CD8-positive, alpha-beta memory T cell (primary cell): ENCODE data around the gene ID1. TPM values are rescaled to one million over a fixed set of nuclear protein-coding genes. Genes with fewer than 3 reads are reported as not detected.

Source experiments
- CTCF ChIA-PET: fragments of 350-600 bp; sonication (Branson Sonifier 250); formaldehyde crosslinking; loops from one replicate; lab custom pipeline; 2021; ENCODE audit warnings: antibody characterized with exemption; lab: Charles Lee
- POLR2A ChIA-PET: fragments of 350-600 bp; sonication (Branson Sonifier 250); formaldehyde crosslinking; loops from one replicate; lab custom pipeline; 2021; ENCODE audit warnings: antibody characterized with exemption; lab: Charles Lee
- DNase-seq, 5 donors: peaks; one replicate each; pipeline versions ENCODE4 v3.0.0 to v3.0.0-alpha.2; 2020 to 2022; ENCODE audit warnings: mixed read lengths in 1 of 5
- H3K27ac ChIP-seq: one replicate; pipeline ENCODE4 v1.7.0; 2013; ENCODE audit warnings: low read depth, mild to moderate bottlenecking, low read length, moderate library complexity
- H3K27me3 ChIP-seq: 2 replicates; pipeline ENCODE4 v1.7.0; 2013; ENCODE audit warnings: low read length, mild to moderate bottlenecking; ENCODE audit not compliant: insufficient read depth, poor library complexity, severe bottlenecking
- H3K36me3 ChIP-seq: 2 replicates; pipeline ENCODE4 v1.7.0; 2013; ENCODE audit warnings: mild to moderate bottlenecking, low read length, moderate library complexity; ENCODE audit not compliant: insufficient read depth
- H3K4me1 ChIP-seq: 2 replicates; pipeline ENCODE4 v1.7.0; 2013; ENCODE audit warnings: mild to moderate bottlenecking, low read length, moderate library complexity; ENCODE audit not compliant: insufficient read depth
- H3K4me3 ChIP-seq: 2 replicates; pipeline ENCODE4 v1.7.0; 2013; ENCODE audit warnings: mild to moderate bottlenecking, low read length
- H3K9me3 ChIP-seq: 2 replicates; pipeline ENCODE4 v1.7.0; 2013; ENCODE audit warnings: mild to moderate bottlenecking, low read length
- H3K27ac Mint-ChIP-seq, 8 donors: one replicate each; pipeline ENCODE4 v1.8.0; 2020 to 2021; ENCODE audit warnings: mixed read lengths in 8 of 8, mild to moderate bottlenecking in 6 of 8, inconsistent platforms in 3 of 8, moderate library complexity in 3 of 8
- H3K27me3 Mint-ChIP-seq, 2 donors: one replicate each; pipeline ENCODE4 v1.8.0; 2020 to 2021; ENCODE audit warnings: mixed read lengths in 2 of 2, mild to moderate bottlenecking in 1 of 2, moderate library complexity in 1 of 2
- H3K36me3 Mint-ChIP-seq, 3 donors: one replicate each; pipeline ENCODE4 v1.8.0; 2020 to 2021; ENCODE audit warnings: mixed read lengths in 3 of 3, inconsistent platforms in 1 of 3, mild to moderate bottlenecking in 1 of 3
- H3K4me1 Mint-ChIP-seq, 3 donors: one replicate each; pipeline ENCODE4 v1.8.0; 2020 to 2021; ENCODE audit warnings: mixed read lengths in 3 of 3, inconsistent platforms in 1 of 3, mild to moderate bottlenecking in 1 of 3
- H3K4me3 Mint-ChIP-seq, 7 donors: one replicate each; pipeline ENCODE4 v1.8.0; 2020 to 2021; ENCODE audit warnings: mixed read lengths in 7 of 7, mild to moderate bottlenecking in 6 of 7, moderate library complexity in 4 of 7, inconsistent platforms in 2 of 7
- H3K9me3 Mint-ChIP-seq, 5 donors: one replicate each; pipeline ENCODE4 v1.8.0; 2020 to 2022; ENCODE audit warnings: mixed read lengths in 5 of 5, mild to moderate bottlenecking in 3 of 5, moderate library complexity in 2 of 5, inconsistent platforms in 1 of 5
- polyA plus RNA-seq: library from polyadenylated mRNA; unstranded; fragments of 300-500 nt; fragmentation: Illumina TruSeq; gene quantifications from one replicate; pipeline ENCODE4 v1.2.3, GENCODE V29; 2021
- total RNA-seq, 2 experiments: library from RNA; stranded (reverse); gene quantifications; one replicate each; pipeline ENCODE4 v1.2.3, GENCODE V29; 2021

ID1 gene
- total and polyA plus RNA-seq, 3 experiments from 2014 or later = 0.55 to 2.2 (median 0.72) TPM

DNA sequence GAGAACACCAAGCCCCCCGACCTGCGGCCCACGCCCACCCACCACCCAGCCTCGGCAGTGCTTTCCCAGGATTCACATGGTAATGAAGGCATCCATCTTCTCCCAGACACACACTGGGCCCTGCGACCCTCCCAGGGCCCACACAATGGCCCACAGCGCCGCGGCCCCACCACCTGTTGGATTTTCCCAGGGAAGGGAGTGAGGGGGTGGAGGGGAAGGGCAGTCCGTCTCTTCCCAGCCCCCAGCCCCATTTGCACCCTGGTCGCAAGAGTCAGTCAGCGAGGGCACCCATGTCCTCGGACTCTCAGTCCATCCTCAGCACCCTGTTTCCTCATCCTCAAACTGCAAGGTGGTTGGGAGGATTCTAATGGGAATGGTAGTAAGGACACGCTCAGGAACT lies 23.7 kb upstream of the ID1 start:
- peaks cover 7 to 10% (median 9%) of the 10 kb centered on the region in 3 donors for H3K4me1 Mint-ChIP-seq
- CTCF ChIA-PET = no interaction called here
- H3K4me3 ChIP-seq = no peak overlapping the region
- H3K9me3 ChIP-seq = no peaks in the 10 kb centered on the region
- DNase-seq = no peak
- no peak overlapping the region for H3K4me3 Mint-ChIP-seq
- no peaks in the 10 kb centered on the region for H3K9me3 Mint-ChIP-seq
- no peak overlapping the region for H3K27ac Mint-ChIP-seq
- H3K36me3 Mint-ChIP-seq = peaks cover 0 to 2% (median 0%) of the 10 kb centered on the region in 3 donors
- H3K27me3 ChIP-seq = no peaks in the 10 kb centered on the region
- POLR2A ChIA-PET = no interaction called here
- H3K27ac ChIP-seq = no peak overlapping the region
- peaks cover 2 to 8% of the 10 kb centered on the region in 2 donors for H3K27me3 Mint-ChIP-seq
- no peaks in the 10 kb centered on the region for H3K36me3 ChIP-seq
- H3K4me1 ChIP-seq = no peaks in the 10 kb centered on the region

DNA sequence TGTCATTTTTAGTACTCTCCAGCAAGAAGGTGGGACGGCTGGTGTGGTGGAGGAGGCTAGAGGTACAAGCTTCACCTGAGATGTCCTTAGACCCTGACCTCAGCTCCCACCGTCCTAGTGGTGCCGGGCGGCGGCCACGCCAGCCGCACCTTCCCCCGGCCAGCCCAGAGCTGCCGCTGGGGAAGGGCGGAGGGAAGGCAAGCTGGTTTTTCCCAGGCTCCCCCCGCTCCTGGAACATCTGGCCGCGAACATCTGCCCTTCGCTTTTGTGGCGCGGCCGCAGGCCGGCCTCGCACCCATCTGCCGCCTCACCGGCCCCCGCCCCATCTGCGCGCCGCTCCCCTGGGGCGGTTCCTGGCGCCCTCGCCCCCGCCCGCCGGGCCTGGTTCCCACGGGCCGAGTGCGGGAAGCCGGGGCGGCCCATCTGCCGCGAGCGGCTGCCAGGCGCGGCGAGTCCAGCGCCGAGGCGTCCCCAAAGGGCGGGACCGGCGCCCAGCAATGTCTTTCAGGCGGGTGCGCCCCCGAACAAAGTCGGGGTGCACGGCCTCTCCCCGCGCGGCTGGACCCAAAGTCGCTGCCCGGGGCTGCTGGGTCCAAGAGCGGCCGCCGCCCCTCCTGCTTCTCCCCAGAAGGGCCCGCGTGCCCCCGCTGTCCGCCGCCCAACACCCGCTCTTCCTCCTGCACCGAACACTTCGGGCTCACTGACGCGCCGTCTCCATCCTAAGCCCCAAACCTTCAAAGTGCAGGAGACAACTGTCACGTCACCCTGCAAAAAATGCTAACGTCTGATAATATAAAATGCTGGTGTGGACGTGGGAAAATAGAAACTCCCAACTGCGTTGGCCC lies 17.3 kb upstream of the ID1 start:
- Mint-ChIP-seq H3K4me3 (peak overlapping the region; percentile 44 to 86 (median 77)), H3K4me1 (peaks cover 6 to 7% (median 7%) of the 10 kb centered on the region in 3 donors), H3K36me3 (no peaks in the 10 kb centered on the region), H3K27me3 (peaks cover 21 to 29% of the 10 kb centered on the region in 2 donors), H3K9me3 (no peaks in the 10 kb centered on the region), H3K27ac (peak overlapping the region in 1 of 8 donors; percentile 39)
- CTCF ChIA-PET = interaction anchor here (1.0 to 1.7 kb wide), 6 partner anchors 15 to 28 kb away, joined by 3 to 8 read pairs (median 4); no protein-coding TSS in a partner anchor
- Histone ChIP-seq H3K4me1 (peaks cover 4% of the 10 kb centered on the region), H3K27ac (no peak overlapping the region), H3K36me3 (no peaks in the 10 kb centered on the region), H3K4me3 (no peak overlapping the region), H3K9me3 (no peaks in the 10 kb centered on the region), H3K27me3 (peaks cover 10% of the 10 kb centered on the region)
- DNase-seq = no peak
- POLR2A ChIA-PET = no interaction called here

- peaks cover 4% of the 10 kb centered on the region for H3K4me1 ChIP-seq
- ChIA-PET CTCF (interaction anchor here (0.9 to 1.5 kb wide), 4 partner anchors 13 to 133 kb away, joined by 3 to 9 read pairs (median 4); no protein-coding TSS in a partner anchor), POLR2A (no interaction called here)
- no peaks in the 10 kb centered on the region for H3K9me3 ChIP-seq
- Mint-ChIP-seq H3K27ac (no peak overlapping the region), H3K27me3 (peaks cover 19 to 30% of the 10 kb centered on the region in 2 donors), H3K36me3 (no peaks in the 10 kb centered on the region), H3K4me3 (no peak overlapping the region), H3K4me1 (peaks cover 6 to 7% (median 7%) of the 10 kb centered on the region in 3 donors), H3K9me3 (no peaks in the 10 kb centered on the region)
- no peak overlapping the region for H3K4me3 ChIP-seq
- no peaks in the 10 kb centered on the region for H3K36me3 ChIP-seq
- no peak overlapping the region for H3K27ac ChIP-seq
- DNase-seq = no peak
- peaks cover 10% of the 10 kb centered on the region for H3K27me3 ChIP-seq
Measured at GRCh38 chr20:31590717-31591225, 14.3 kb upstream of the ID1 start.

- Mint-ChIP-seq H3K36me3 (no peaks in the 10 kb centered on the region), H3K27ac (no peak overlapping the region), H3K9me3 (no peaks in the 10 kb centered on the region), H3K4me3 (no peak overlapping the region), H3K27me3 (peaks cover 17 to 18% of the 10 kb centered on the region in 2 donors), H3K4me1 (peaks cover under 1 to 2% (median under 1%) of the 10 kb centered on the region in 3 donors)
- H3K27me3 ChIP-seq = peaks cover 2% of the 10 kb centered on the region
- no peak for DNase-seq
- no peaks in the 10 kb centered on the region for H3K36me3 ChIP-seq
- no peaks in the 10 kb centered on the region for H3K9me3 ChIP-seq
- POLR2A ChIA-PET = interaction anchor here (0.6 kb wide), 1 partner anchor 21 kb away, joined by 3 read pairs; no protein-coding TSS in a partner anchor
- CTCF ChIA-PET = interaction anchor here (0.9 kb wide), 1 partner anchor 13 kb away, joined by 3 read pairs; no protein-coding TSS in a partner anchor
- H3K27ac ChIP-seq = no peak overlapping the region
- H3K4me3 ChIP-seq = no peak overlapping the region
- H3K4me1 ChIP-seq = no peaks in the 10 kb centered on the region
Measured at GRCh38 chr20:31593221-31594001, 11.7 kb upstream of the ID1 start.

GRCh38 chr20:31594002-31594557 lies 11.0 kb upstream of the ID1 start:
- Histone ChIP-seq H3K27ac (no peak overlapping the region), H3K9me3 (no peaks in the 10 kb centered on the region), H3K4me1 (no peaks in the 10 kb centered on the region), H3K36me3 (no peaks in the 10 kb centered on the region), H3K27me3 (no peaks in the 10 kb centered on the region), H3K4me3 (no peak overlapping the region)
- ChIA-PET CTCF (interaction anchor here (0.9 to 23.1 kb wide), 2 partner anchors 14 to 28 kb away, joined by 3 to 887 read pairs; no protein-coding TSS in a partner anchor), POLR2A (no interaction called here)
- Mint-ChIP-seq H3K9me3 (no peaks in the 10 kb centered on the region), H3K4me1 (no peaks in the 10 kb centered on the region), H3K27ac (peak overlapping the region in 1 of 8 donors; percentile 16), H3K4me3 (no peak overlapping the region), H3K27me3 (peaks cover 10 to 11% of the 10 kb centered on the region in 2 donors), H3K36me3 (no peaks in the 10 kb centered on the region)
- DNase-seq = no peak

DNA sequence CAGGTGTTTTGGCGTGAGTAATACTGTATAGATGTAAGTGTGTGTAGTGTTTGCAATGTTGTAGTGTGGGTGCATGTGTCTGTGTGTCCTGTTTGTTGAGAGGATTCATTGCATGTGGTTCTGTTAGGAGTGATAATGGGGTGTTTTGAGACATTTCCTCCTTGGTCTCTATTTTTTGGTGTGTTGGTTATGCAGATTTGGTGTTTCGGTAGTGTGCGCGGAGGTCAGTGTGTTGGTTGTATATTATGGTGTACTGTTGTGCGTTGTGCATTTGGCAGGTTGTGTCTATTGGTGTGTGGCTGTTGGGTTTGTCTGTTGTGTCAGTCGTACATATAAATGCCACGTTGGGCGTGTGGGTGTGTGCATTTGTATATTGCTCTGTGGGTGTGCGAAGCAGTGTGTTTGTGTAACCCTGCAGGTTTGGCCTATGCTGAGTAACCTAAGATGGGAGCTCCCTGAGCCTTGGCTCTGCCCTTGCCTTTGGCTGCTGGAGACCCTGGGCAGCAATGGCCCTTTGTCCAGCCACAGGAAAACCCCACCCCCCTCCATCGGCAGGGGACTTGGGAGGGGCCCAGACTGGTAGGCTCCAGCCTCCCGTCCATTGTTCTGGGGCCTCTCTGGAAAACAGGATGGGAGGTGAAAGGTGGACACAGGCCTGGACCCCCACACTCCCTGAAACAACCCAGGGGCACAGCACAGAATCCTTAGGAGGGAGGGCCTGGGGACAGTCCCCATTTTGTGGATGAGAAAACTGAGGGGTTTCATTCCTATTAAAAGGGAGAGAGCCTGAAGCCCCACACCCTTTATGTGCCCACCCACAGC lies 10.3 kb upstream of the ID1 start:
- no peaks in the 10 kb centered on the region for H3K36me3 ChIP-seq
- no peak overlapping the region for H3K4me3 Mint-ChIP-seq
- DNase-seq = no peak
- no peaks in the 10 kb centered on the region for H3K4me1 ChIP-seq
- CTCF ChIA-PET = interaction anchor here (23.1 kb wide), 1 partner anchor 29 kb away, joined by 887 read pairs; no protein-coding TSS in a partner anchor
- no peaks in the 10 kb centered on the region for H3K4me1 Mint-ChIP-seq
- peak overlapping the region in 1 of 8 donors; percentile 16 for H3K27ac Mint-ChIP-seq
- no peaks in the 10 kb centered on the region for H3K9me3 ChIP-seq
- POLR2A ChIA-PET = no interaction called here
- peaks cover 5 to 6% of the 10 kb centered on the region in 2 donors for H3K27me3 Mint-ChIP-seq
- no peak overlapping the region for H3K27ac ChIP-seq
- no peaks in the 10 kb centered on the region for H3K9me3 Mint-ChIP-seq
- no peaks in the 10 kb centered on the region for H3K27me3 ChIP-seq
- no peak overlapping the region for H3K4me3 ChIP-seq
- H3K36me3 Mint-ChIP-seq = no peaks in the 10 kb centered on the region

GRCh38 chr20:31595380-31595653 lies 9.8 kb upstream of the ID1 start:
- ChIA-PET CTCF (interaction anchor here (23.1 kb wide), 1 partner anchor 30 kb away, joined by 887 read pairs; no protein-coding TSS in a partner anchor), POLR2A (no interaction called here)
- peaks cover 6% of the 10 kb centered on the region in 2 donors for H3K27me3 Mint-ChIP-seq

More at GRCh38 chr20:31595380-31595653, 9.8 kb upstream of the ID1 start:
- H3K27ac Mint-ChIP-seq = no peak overlapping the region
- no peaks in the 10 kb centered on the region for H3K9me3 Mint-ChIP-seq
- no peaks in the 10 kb centered on the region for H3K36me3 Mint-ChIP-seq
- no peak for DNase-seq
- no peaks in the 10 kb centered on the region for H3K9me3 ChIP-seq
- no peaks in the 10 kb centered on the region for H3K27me3 ChIP-seq
- no peak overlapping the region for H3K4me3 ChIP-seq
- peak overlapping the region; percentile 59 for H3K27ac ChIP-seq
- no peaks in the 10 kb centered on the region for H3K36me3 ChIP-seq
- no peak overlapping the region for H3K4me3 Mint-ChIP-seq
- H3K4me1 Mint-ChIP-seq = no peaks in the 10 kb centered on the region
- H3K4me1 ChIP-seq = no peaks in the 10 kb centered on the region
